ENCODE results near the gene IQCE. TPM values are rescaled to one million over a fixed set of nuclear protein-coding genes. Genes with fewer than 3 reads are reported as not detected.

Gene IQCE
- total RNA-seq, 1 experiment from 2014 or later = 13.4 TPM

DNA sequence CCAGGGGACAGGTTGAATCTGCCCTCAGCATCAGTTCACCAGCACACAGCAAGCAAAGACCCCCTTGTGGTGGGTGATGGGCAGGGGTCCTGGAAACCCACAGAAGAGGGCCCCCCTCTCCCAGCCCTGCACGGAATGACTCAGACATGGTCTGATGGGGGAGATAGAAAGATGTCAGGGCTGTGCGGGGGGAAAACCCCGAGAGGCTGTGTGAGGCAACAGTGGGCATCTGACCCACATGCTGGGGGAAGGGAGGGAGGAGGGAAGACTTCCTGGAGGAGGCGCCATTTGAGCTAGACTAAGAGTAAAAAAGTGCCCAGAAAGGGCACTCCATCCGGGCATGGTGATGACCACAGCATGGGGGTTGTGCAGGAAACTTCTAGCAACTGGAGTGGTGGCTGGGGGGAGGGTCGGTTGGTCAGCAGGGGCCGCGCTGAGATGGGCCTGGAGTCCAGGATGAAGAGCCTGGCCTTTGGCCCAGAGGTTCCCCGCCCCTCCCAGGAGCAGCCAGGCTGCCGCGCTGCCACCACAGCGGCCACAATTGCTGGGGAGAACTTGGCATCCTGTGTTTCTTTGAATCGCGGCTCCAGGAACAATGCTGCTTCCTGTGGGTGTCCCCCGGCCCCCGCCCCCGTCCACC is 36.7 kb upstream of the IQCE start:
- BruUV-seq (replicated peaks) = no TSS peak
- TF ChIP-seq, protein P1, sequence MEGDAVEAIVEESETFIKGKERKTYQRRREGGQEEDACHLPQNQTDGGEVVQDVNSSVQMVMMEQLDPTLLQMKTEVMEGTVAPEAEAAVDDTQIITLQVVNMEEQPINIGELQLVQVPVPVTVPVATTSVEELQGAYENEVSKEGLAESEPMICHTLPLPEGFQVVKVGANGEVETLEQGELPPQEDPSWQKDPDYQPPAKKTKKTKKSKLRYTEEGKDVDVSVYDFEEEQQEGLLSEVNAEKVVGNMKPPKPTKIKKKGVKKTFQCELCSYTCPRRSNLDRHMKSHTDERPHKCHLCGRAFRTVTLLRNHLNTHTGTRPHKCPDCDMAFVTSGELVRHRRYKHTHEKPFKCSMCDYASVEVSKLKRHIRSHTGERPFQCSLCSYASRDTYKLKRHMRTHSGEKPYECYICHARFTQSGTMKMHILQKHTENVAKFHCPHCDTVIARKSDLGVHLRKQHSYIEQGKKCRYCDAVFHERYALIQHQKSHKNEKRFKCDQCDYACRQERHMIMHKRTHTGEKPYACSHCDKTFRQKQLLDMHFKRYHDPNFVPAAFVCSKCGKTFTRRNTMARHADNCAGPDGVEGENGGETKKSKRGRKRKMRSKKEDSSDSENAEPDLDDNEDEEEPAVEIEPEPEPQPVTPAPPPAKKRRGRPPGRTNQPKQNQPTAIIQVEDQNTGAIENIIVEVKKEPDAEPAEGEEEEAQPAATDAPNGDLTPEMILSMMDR (IDR thresholded peaks at IDR 0.05; ENCODE audit: insufficient read depth in 1 of 2, low read depth in 1 of 2, low read length in 1 of 2, severe bottlenecking in 1 of 2, unreplicated experiment in 1 of 2) = no peak
- Mint-ChIP-seq H3K36me3 (ENCODE audit: insufficient read depth, unreplicated experiment) (peaks cover 14% of the 10 kb centered on the region), H3K4me1 (ENCODE audit: low read depth, unreplicated experiment) (peaks cover 13% of the 10 kb centered on the region), H3K4me3 (ENCODE audit: unreplicated experiment) (peak overlapping the region; percentile 27), H3K9me3 (ENCODE audit: unreplicated experiment) (no peaks in the 10 kb centered on the region), H3K27me3 (ENCODE audit: insufficient read depth, unreplicated experiment) (no peaks in the 10 kb centered on the region), H3K27ac (ENCODE audit: unreplicated experiment) (no peak overlapping the region)
- Histone ChIP-seq H3K4me1 (peaks cover 62% of the 10 kb centered on the region), H3K27me3 (replicated peaks; ENCODE audit: control insufficient read depth, insufficient read depth, low read length) (no peaks in the 10 kb centered on the region), H3K4me3 (ENCODE audit: low read depth, low read length) (no peak overlapping the region), H3K9me3 (no peaks in the 10 kb centered on the region), H3K36me3 (ENCODE audit: control insufficient read depth, insufficient read depth, low read length) (no peaks in the 10 kb centered on the region)
- DNase-seq = no peak
- ChIA-PET CTCF (no interaction called here), POLR2A (no interaction called here)
- intact Hi-C loops (cut with micrococcal nuclease; ENCODE audit: unreplicated experiment) = no loop called here

DNA sequence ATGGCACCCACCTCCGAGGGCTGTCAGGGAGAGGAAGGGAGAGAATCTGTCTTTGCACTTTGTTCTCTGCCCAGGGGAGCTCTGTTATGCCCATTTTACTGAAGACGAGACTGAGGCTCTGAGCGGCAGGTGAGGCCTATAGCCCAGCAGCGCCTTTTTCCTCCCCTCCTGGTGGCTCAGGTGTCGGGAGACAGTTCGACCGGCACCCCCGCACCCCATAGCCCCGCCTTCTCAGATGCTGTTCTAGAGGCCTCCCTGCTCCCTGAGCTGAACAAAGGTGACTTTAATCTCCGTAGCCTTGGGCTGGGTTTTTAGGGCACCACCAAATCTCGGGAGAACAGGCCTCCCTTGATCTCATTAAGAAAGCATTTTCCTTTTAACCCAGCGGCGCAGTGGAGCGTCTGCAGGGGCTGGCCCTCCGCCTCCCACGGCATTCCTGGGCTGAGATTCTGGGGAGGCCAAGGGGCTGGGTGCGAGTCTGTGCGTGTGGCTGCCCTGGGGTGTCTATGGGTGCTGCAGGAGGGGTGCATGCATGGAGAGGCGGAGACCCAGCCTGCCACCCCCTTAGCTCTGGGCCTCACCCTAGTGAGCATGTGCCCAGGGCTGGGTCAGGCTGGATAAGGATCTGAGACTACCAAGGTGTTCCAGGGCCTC is 35.9 kb upstream of the IQCE start:
- BruUV-seq (replicated peaks) = no TSS peak
- no peak overlapping the region for H3K4me3 ChIP-seq (ENCODE audit: low read depth, low read length)
- H3K9me3 ChIP-seq = no peaks in the 10 kb centered on the region
- TF ChIP-seq, protein P1 (IDR thresholded peaks at IDR 0.05; ENCODE audit: insufficient read depth in 1 of 2, low read depth in 1 of 2, low read length in 1 of 2, severe bottlenecking in 1 of 2, unreplicated experiment in 1 of 2) = no peak
- CTCF ChIA-PET = no interaction called here
- peak; percentile 57 to 87 for DNase-seq
- Mint-ChIP-seq H3K4me3 (ENCODE audit: unreplicated experiment) (peak overlapping the region; percentile 2), H3K4me1 (ENCODE audit: low read depth, unreplicated experiment) (peaks cover 18% of the 10 kb centered on the region), H3K27me3 (ENCODE audit: insufficient read depth, unreplicated experiment) (no peaks in the 10 kb centered on the region), H3K36me3 (ENCODE audit: insufficient read depth, unreplicated experiment) (peaks cover 14% of the 10 kb centered on the region), H3K27ac (ENCODE audit: unreplicated experiment) (peak overlapping the region; percentile 21), H3K9me3 (ENCODE audit: unreplicated experiment) (no peaks in the 10 kb centered on the region)
- peaks cover 69% of the 10 kb centered on the region for H3K4me1 ChIP-seq
- POLR2A ChIA-PET = no interaction called here
- intact Hi-C loops (cut with micrococcal nuclease; ENCODE audit: unreplicated experiment) = no loop called here
- no peaks in the 10 kb centered on the region for H3K27me3 ChIP-seq (replicated peaks; ENCODE audit: control insufficient read depth, insufficient read depth, low read length)
- no peaks in the 10 kb centered on the region for H3K36me3 ChIP-seq (ENCODE audit: control insufficient read depth, insufficient read depth, low read length)

DNA sequence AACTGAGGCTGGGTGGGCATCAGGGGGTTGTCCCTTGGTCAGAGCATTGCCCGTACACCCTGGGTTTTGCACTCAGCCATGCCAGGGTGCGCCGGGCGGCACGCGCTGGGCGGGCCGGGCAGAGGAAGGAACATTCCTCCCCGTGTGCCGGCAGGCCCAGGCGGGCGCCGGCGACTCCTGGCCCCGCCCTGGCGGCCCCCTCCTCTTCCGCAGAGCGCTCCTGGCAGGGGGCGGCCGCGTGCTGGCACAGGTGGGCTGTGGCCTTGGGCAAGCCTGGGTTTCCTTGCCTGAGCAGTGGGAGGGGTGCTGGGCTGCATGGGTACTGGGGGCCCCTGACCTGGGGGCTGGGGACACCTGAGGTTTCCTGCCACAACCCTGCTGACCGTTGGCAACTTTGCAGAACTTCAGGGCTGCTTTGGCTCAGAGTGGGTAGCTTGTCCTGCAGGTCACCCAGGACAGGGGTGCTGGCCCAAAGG is 35.3 kb upstream of the IQCE start:
- CTCF ChIA-PET = no interaction called here
- intact Hi-C loops (cut with micrococcal nuclease; ENCODE audit: unreplicated experiment) = no loop called here
- Mint-ChIP-seq H3K4me3 (ENCODE audit: unreplicated experiment) (no peak overlapping the region), H3K27me3 (ENCODE audit: insufficient read depth, unreplicated experiment) (no peaks in the 10 kb centered on the region), H3K36me3 (ENCODE audit: insufficient read depth, unreplicated experiment) (peaks cover 8% of the 10 kb centered on the region), H3K27ac (ENCODE audit: unreplicated experiment) (peak overlapping the region; percentile 21), H3K4me1 (ENCODE audit: low read depth, unreplicated experiment) (peaks cover 24% of the 10 kb centered on the region), H3K9me3 (ENCODE audit: unreplicated experiment) (no peaks in the 10 kb centered on the region)
- BruUV-seq (replicated peaks) = no TSS peak
- TF ChIP-seq, protein P1 (IDR thresholded peaks at IDR 0.05; ENCODE audit: insufficient read depth in 1 of 2, low read depth in 1 of 2, low read length in 1 of 2, severe bottlenecking in 1 of 2, unreplicated experiment in 1 of 2) = no peak
- H3K9me3 ChIP-seq = no peaks in the 10 kb centered on the region
- H3K4me3 ChIP-seq (ENCODE audit: low read depth, low read length) = no peak overlapping the region
- DNase-seq = no peak
- H3K4me1 ChIP-seq = peaks cover 74% of the 10 kb centered on the region
- no peaks in the 10 kb centered on the region for H3K36me3 ChIP-seq (ENCODE audit: control insufficient read depth, insufficient read depth, low read length)
- no peaks in the 10 kb centered on the region for H3K27me3 ChIP-seq (replicated peaks; ENCODE audit: control insufficient read depth, insufficient read depth, low read length)
- POLR2A ChIA-PET = interaction anchor here (0.5 kb wide), 1 partner anchor 108 kb away, joined by 7 read pairs; no protein-coding TSS in a partner anchor

Measured in Caco-2 (cell line).